C4-2B (cell line): Measurements from ENCODE around the gene PLN.

Source experiments
- ZFX ChIP-seq: fragments of 450-650 bp; IDR thresholded peaks from 2 replicates; pipeline ENCODE4 v1.6.1; 2017
- TF ChIP-seq, protein P1 (sequence below): fragments of 450-650 bp; conservative IDR thresholded peaks from 2 replicates; pipeline ENCODE4 v1.5.1; 2017; ENCODE audit warnings: mild to moderate bottlenecking

DNA sequence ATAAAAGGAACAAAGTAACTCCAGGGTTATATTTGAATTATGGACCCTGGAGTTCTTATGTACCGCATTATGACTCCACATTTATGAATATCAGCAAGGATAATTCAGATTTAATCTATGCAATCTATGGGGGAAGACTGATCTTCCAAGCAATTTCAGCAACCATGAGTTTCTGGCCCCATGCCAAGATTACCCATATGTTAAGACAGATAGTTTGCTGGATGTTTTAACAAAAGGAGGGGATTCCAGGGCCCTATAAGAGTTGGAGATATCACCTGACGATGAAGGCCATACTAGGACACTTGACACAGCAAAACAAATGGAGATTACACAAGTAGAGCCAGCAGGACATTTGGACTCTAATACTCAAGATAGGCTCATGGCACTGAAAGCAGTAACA, 45.9 kb upstream of the PLN start:
- TF ChIP-seq, protein P1, sequence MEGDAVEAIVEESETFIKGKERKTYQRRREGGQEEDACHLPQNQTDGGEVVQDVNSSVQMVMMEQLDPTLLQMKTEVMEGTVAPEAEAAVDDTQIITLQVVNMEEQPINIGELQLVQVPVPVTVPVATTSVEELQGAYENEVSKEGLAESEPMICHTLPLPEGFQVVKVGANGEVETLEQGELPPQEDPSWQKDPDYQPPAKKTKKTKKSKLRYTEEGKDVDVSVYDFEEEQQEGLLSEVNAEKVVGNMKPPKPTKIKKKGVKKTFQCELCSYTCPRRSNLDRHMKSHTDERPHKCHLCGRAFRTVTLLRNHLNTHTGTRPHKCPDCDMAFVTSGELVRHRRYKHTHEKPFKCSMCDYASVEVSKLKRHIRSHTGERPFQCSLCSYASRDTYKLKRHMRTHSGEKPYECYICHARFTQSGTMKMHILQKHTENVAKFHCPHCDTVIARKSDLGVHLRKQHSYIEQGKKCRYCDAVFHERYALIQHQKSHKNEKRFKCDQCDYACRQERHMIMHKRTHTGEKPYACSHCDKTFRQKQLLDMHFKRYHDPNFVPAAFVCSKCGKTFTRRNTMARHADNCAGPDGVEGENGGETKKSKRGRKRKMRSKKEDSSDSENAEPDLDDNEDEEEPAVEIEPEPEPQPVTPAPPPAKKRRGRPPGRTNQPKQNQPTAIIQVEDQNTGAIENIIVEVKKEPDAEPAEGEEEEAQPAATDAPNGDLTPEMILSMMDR, result no peak
- no peak for TF ChIP-seq ZFX
